A673 (cell line): ENCODE data around the gene PXN. TPM values are rescaled to one million over a fixed set of nuclear protein-coding genes. Genes with fewer than 3 reads are reported as not detected.

Experiments
- BruUV-seq: library from RNA; stranded (reverse); fragments of 400-500 nt; replicated peaks from 2 replicates; lab custom pipeline; 2021; lab: Mats Ljungman, UMichigan
- CTCF ChIA-PET: fragments of 300-600 bp; sonication (Branson Sonifier 250); formaldehyde crosslinking; loops from one replicate; lab custom pipeline; 2022; ENCODE audit warnings: antibody characterized with exemption; lab: Charles Lee
- POLR2A ChIA-PET: fragments of 300-600 bp; sonication (Branson Sonifier 250); formaldehyde crosslinking; loops from one replicate; lab custom pipeline; 2022; ENCODE audit warnings: antibody characterized with exemption; ENCODE audit not compliant: low non-redundant PET; lab: Charles Lee
- DNase-seq: peaks from one replicate; pipeline ENCODE4 v3.0.0-alpha.2; 2015; ENCODE audit warnings: low spot score
- H3K27ac ChIP-seq: fragments of 200-600 bp; sonication (generic); 2 replicates; pipeline ENCODE4 v1.5.1; 2016; ENCODE audit warnings: mixed run types, low read depth, mild to moderate bottlenecking, mixed read lengths, antibody characterized with exemption, low read length; ENCODE audit not compliant: poor library complexity, severe bottlenecking
- H3K27me3 ChIP-seq: fragments of 200-600 bp; sonication (generic); replicated peaks from 2 replicates; pipeline ENCODE4 v1.6.1; 2017; ENCODE audit warnings: mixed run types, low read depth, mild to moderate bottlenecking, mixed read lengths, antibody characterized with exemption, low read length; ENCODE audit not compliant: insufficient read depth, poor library complexity
- H3K36me3 ChIP-seq: fragments of 200-600 bp; sonication (generic); 2 replicates; pipeline ENCODE4 v1.6.1; 2016; ENCODE audit warnings: mixed run types, mild to moderate bottlenecking, mixed read lengths, antibody characterized with exemption, low read length; ENCODE audit not compliant: insufficient read depth, poor library complexity, severe bottlenecking
- H3K4me1 ChIP-seq: fragments of 200-600 bp; sonication (generic); 2 replicates; pipeline ENCODE4 v1.6.1; 2017; ENCODE audit warnings: mixed run types, mild to moderate bottlenecking, mixed read lengths, antibody characterized with exemption, low read length; ENCODE audit not compliant: insufficient read depth, poor library complexity, severe bottlenecking
- H3K4me3 ChIP-seq: fragments of 200-600 bp; sonication (generic); 2 replicates; pipeline ENCODE4 v1.5.1; 2016; ENCODE audit warnings: low read depth, mixed run types, mild to moderate bottlenecking, mixed read lengths, low read length; ENCODE audit not compliant: poor library complexity, severe bottlenecking
- H3K9me3 ChIP-seq: fragments of 200-600 bp; sonication (generic); 2 replicates; pipeline ENCODE4 v1.6.1; 2016; ENCODE audit warnings: mixed run types, low read depth, mild to moderate bottlenecking, mixed read lengths, antibody characterized with exemption, low read length; ENCODE audit not compliant: poor library complexity, severe bottlenecking
- CTCF ChIP-seq: fragments of 300-800, 200-600 bp; sonication (generic); conservative IDR thresholded peaks from 2 replicates; pipeline ENCODE4 v1.5.1; 2017; ENCODE audit warnings: low read depth, mild to moderate bottlenecking, antibody characterized with exemption, low read length, moderate library complexity, mixed read lengths
- EZH2 ChIP-seq: fragments of 200-600 bp; sonication (generic); IDR thresholded peaks from 2 replicates; pipeline ENCODE4 v1.6.1; 2017; ENCODE audit warnings: borderline replicate concordance, low read depth, mild to moderate bottlenecking, mixed read lengths, antibody characterized with exemption, low read length; ENCODE audit not compliant: poor library complexity, severe bottlenecking
- intact Hi-C: fragments of 100-400 bp; cut with micrococcal nuclease; formaldehyde crosslinking; loops from one replicate; pipeline ENCODE4 v1.10.0; 2022; ENCODE audit not compliant: unreplicated experiment
- total RNA-seq: library from RNA; stranded (reverse); gene quantifications from 2 replicates; pipeline ENCODE4 v1.2.3, GENCODE V29; 2021

Gene PXN
- total RNA-seq, 1 experiment from 2014 or later: 127 TPM

- Histone ChIP-seq H3K9me3 (no peaks in the 10 kb centered on the region), H3K27ac (no peak overlapping the region), H3K36me3 (peaks cover 45% of the 10 kb centered on the region), H3K4me1 (no peaks in the 10 kb centered on the region), H3K27me3 (no peaks in the 10 kb centered on the region), H3K4me3 (no peak overlapping the region)
- ChIA-PET POLR2A (no interaction called here), CTCF (interaction anchor here (1.1 kb wide), 1 partner anchor 16 kb away, joined by 3 read pairs; no protein-coding TSS in a partner anchor)
- TF ChIP-seq EZH2: no peak
- TF ChIP-seq CTCF: no peak
- intact Hi-C loops: no loop called here
- no TSS peak for BruUV-seq
- DNase-seq: no peak
These were observed 53.2 kb downstream of the PXN start for GRCh38 chr12:120212301-120212700.

- intact Hi-C loops: no loop called here
- H3K27me3 ChIP-seq: no peaks in the 10 kb centered on the region
- BruUV-seq: no TSS peak
- ChIA-PET CTCF (no interaction called here), POLR2A (no interaction called here)
- H3K4me1 ChIP-seq: no peaks in the 10 kb centered on the region
- no peaks in the 10 kb centered on the region for H3K9me3 ChIP-seq
- H3K27ac ChIP-seq: no peak overlapping the region
- no peak overlapping the region for H3K4me3 ChIP-seq
- peaks cover 45% of the 10 kb centered on the region for H3K36me3 ChIP-seq
- no peak for TF ChIP-seq EZH2
- TF ChIP-seq CTCF: no peak
- no peak for DNase-seq
These were observed 53.6 kb downstream of the PXN start for GRCh38 chr12:120211904-120212283.

- intact Hi-C loops: no loop called here
- Histone ChIP-seq H3K4me3 (no peak overlapping the region), H3K27ac (peak overlapping the region; percentile 23), H3K4me1 (no peaks in the 10 kb centered on the region), H3K9me3 (no peaks in the 10 kb centered on the region), H3K27me3 (no peaks in the 10 kb centered on the region), H3K36me3 (peaks cover 45% of the 10 kb centered on the region)
- BruUV-seq: no TSS peak
- TF ChIP-seq EZH2 (no peak), CTCF (no peak)
- DNase-seq: no peak
- ChIA-PET POLR2A (no interaction called here), CTCF (no interaction called here)
These were observed 54.2 kb downstream of the PXN start for GRCh38 chr12:120211243-120211903.
